Measurements from ENCODE around the gene LINGO3. TPM values are rescaled to one million over a fixed set of nuclear protein-coding genes. Genes with fewer than 3 reads are reported as not detected.

The LINGO3 gene
- total and polyA plus RNA-seq, 2 donors (not counting 1 experiment from before 2014, with no cell fraction given): 1.1 to 3.9 TPM

DNA sequence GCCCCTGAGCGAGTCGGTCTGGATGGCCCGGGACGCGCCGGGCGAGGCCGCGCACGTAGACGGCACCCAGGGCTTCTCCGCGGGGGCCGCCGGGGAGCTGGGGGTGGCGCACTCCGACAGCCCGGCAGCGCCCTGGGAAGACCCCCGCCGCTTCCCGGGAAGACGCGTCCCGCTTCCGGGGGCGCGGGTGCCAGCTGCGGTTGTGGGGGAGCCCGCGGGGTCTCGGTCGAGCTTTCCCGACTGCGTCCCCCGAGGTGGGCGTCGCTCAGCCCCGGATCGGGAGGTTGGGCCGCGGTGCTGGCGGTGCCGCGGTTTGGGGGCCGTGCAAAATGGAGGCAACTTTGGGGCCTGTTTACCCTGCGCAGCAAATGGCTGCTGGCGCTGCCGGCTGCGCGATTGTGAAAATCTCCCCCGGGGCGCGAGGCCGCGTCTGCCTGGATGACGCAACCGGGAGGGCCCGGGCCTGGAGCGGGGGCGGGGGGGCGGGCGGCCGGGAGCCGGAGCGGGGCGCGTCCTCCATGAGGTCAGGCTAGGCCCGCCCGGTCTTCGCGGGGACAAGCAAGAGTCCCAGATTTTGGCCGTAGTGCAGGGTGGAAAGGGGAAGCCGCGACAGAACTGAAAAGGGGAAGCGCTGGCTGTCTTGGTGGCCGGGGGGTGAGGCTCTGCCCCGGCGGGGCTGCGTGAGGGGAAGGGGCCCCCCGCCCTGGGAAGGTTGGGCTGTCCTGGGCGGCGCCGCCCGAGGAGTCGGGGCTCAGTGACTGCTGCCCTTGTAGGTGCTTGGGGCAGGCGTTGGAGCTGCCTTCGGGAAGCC is 37.3 kb downstream of the LINGO3 start:
- peaks cover 63% of the 10 kb centered on the region for H4K20me1 ChIP-seq (ENCODE audit: control insufficient read depth, insufficient read depth, low read length, poor library complexity, severe bottlenecking)
- ATAC-seq (ENCODE audit: low read depth) (peak; percentile 31), DNase-seq (peak; percentile 90)
- H3K4me3 ChIP-seq (ENCODE audit: control extremely low read depth in 1 of 5, extremely low read depth in 1 of 5, insufficient read depth in 1 of 5, low read depth in 2 of 5, low read length in 4 of 5): peak overlapping the region; percentile 73 to 100 (median 99)
- H3K79me2 ChIP-seq (ENCODE audit: control insufficient read depth, insufficient read depth, low read length): peaks cover 76% of the 10 kb centered on the region
- Mint-ChIP-seq H3K27ac (peak overlapping the region; percentile 97), H3K4me1 (peaks cover 57% of the 10 kb centered on the region), H3K27me3 (no peaks in the 10 kb centered on the region), H3K4me3 (peak overlapping the region; percentile 89), H3K9me3 (ENCODE audit: insufficient read depth) (no peaks in the 10 kb centered on the region)
- H2AFZ ChIP-seq (ENCODE audit: insufficient read depth, low read depth, low read length, poor library complexity, severe bottlenecking): no peak overlapping the region
- TF ChIP-seq, protein P1, sequence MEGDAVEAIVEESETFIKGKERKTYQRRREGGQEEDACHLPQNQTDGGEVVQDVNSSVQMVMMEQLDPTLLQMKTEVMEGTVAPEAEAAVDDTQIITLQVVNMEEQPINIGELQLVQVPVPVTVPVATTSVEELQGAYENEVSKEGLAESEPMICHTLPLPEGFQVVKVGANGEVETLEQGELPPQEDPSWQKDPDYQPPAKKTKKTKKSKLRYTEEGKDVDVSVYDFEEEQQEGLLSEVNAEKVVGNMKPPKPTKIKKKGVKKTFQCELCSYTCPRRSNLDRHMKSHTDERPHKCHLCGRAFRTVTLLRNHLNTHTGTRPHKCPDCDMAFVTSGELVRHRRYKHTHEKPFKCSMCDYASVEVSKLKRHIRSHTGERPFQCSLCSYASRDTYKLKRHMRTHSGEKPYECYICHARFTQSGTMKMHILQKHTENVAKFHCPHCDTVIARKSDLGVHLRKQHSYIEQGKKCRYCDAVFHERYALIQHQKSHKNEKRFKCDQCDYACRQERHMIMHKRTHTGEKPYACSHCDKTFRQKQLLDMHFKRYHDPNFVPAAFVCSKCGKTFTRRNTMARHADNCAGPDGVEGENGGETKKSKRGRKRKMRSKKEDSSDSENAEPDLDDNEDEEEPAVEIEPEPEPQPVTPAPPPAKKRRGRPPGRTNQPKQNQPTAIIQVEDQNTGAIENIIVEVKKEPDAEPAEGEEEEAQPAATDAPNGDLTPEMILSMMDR (IDR thresholded peaks at IDR 0.05): no peak
- no peak for TF ChIP-seq EZH2 (IDR thresholded peaks at IDR 0.05; ENCODE audit: borderline replicate concordance, insufficient read depth, low read depth, low read length, poor library complexity, severe bottlenecking)
- H3K4me2 ChIP-seq (replicated peaks; ENCODE audit: low read depth, low read length, poor library complexity, severe bottlenecking): peak overlapping the region; percentile 99
- H3K27ac ChIP-seq (ENCODE audit: low read length in 2 of 2): peak overlapping the region; percentile 79 to 94
- H3K27me3 ChIP-seq (replicated peaks in 1 of 4; ENCODE audit: control extremely low read depth in 1 of 4, control insufficient read depth in 3 of 4, insufficient read depth in 4 of 4, low read length in 3 of 4): no peaks in the 10 kb centered on the region
- WGBS (ENCODE audit: insufficient coverage): under 1% methylated on average over 88 of the region's 88 CpGs
- CTCF ChIA-PET: interaction anchor here (0.6 to 7.5 kb wide), 10 partner anchors 11 to 99 kb away, joined by 3 to 66 read pairs (median 8); partner anchors contain the start of gene JSRP1
- intact Hi-C loops (cut with micrococcal nuclease): loop anchor here (10.0 kb wide), 1 partner anchor 204 kb away; the partner anchor contains the start of gene GADD45B
- peaks cover 0 to 35% of the 10 kb centered on the region in 2 experiments for H3K36me3 ChIP-seq (replicated peaks in 1 of 2; ENCODE audit: control extremely low read depth in 1 of 2, control insufficient read depth in 1 of 2, extremely low read depth in 1 of 2, insufficient read depth in 2 of 2, low read length in 1 of 2)
- H3K4me1 ChIP-seq (ENCODE audit: control insufficient read depth in 2 of 2, insufficient read depth in 2 of 2, low read length in 2 of 2): peaks cover 54 to 63% of the 10 kb centered on the region in 2 donors
- no peaks in the 10 kb centered on the region for H3K9me3 ChIP-seq (ENCODE audit: control extremely low read depth in 1 of 3, control insufficient read depth in 2 of 3, insufficient read depth in 1 of 3, low read length in 2 of 3)
- H3K9ac ChIP-seq (ENCODE audit: low read length): peak overlapping the region; percentile 99
- POLR2A ChIA-PET: interaction anchor here (0.5 to 10.8 kb wide), 15 partner anchors 9 to 354 kb away, joined by 3 to 134 read pairs (median 4); partner anchors contain the start of genes GADD45B, JSRP1, PLEKHJ1 and SF3A2

DNA sequence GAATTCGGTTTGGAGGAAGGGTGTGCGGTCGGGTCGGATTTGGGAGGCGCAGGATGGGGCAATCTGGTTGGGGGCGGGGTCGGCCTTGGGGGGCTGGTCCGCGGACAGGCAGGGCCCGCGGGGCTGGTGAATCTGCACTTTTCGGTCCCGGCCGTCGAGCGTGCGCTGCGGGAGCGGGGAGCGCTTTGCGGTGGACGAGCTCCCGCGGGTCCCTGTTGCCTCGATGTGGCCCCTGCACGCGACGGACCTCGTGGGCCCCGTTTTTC is 37.9 kb downstream of the LINGO3 start:
- Histone ChIP-seq H3K9me3 (ENCODE audit: control extremely low read depth in 1 of 3, control insufficient read depth in 2 of 3, insufficient read depth in 1 of 3, low read length in 2 of 3) (no peaks in the 10 kb centered on the region), H3K27me3 (replicated peaks in 1 of 4; ENCODE audit: control extremely low read depth in 1 of 4, control insufficient read depth in 3 of 4, insufficient read depth in 4 of 4, low read length in 3 of 4) (no peaks in the 10 kb centered on the region), H2AFZ (ENCODE audit: insufficient read depth, low read depth, low read length, poor library complexity, severe bottlenecking) (no peak overlapping the region), H3K4me3 (ENCODE audit: control extremely low read depth in 1 of 5, extremely low read depth in 1 of 5, insufficient read depth in 1 of 5, low read depth in 2 of 5, low read length in 4 of 5) (peak overlapping the region; percentile 59 to 100 (median 99)), H4K20me1 (ENCODE audit: control insufficient read depth, insufficient read depth, low read length, poor library complexity, severe bottlenecking) (peaks cover 57% of the 10 kb centered on the region), H3K4me1 (ENCODE audit: control insufficient read depth in 2 of 2, insufficient read depth in 2 of 2, low read length in 2 of 2) (peaks cover 54 to 64% of the 10 kb centered on the region in 2 donors), H3K79me2 (ENCODE audit: control insufficient read depth, insufficient read depth, low read length) (peaks cover 75% of the 10 kb centered on the region), H3K36me3 (replicated peaks in 1 of 2; ENCODE audit: control extremely low read depth in 1 of 2, control insufficient read depth in 1 of 2, extremely low read depth in 1 of 2, insufficient read depth in 2 of 2, low read length in 1 of 2) (peaks cover 0 to 30% of the 10 kb centered on the region in 2 experiments), H3K27ac (ENCODE audit: low read length in 2 of 2) (peak overlapping the region; percentile 79 to 94), H3K9ac (ENCODE audit: low read length) (peak overlapping the region; percentile 99), H3K4me2 (replicated peaks; ENCODE audit: low read depth, low read length, poor library complexity, severe bottlenecking) (peak overlapping the region; percentile 99)
- ChIA-PET POLR2A (interaction anchor here (0.5 to 10.8 kb wide), 12 partner anchors 8 to 354 kb away, joined by 3 to 134 read pairs (median 4); partner anchors contain the start of genes GADD45B, JSRP1, PLEKHJ1 and SF3A2), CTCF (interaction anchor here (0.6 to 7.5 kb wide), 7 partner anchors 10 to 98 kb away, joined by 3 to 66 read pairs (median 5); partner anchors contain the start of gene JSRP1)
- intact Hi-C loops (cut with micrococcal nuclease): loop anchor here (10.0 kb wide), 1 partner anchor 205 kb away; the partner anchor contains the start of gene GADD45B
- H3K9me3 Mint-ChIP-seq (ENCODE audit: insufficient read depth): no peaks in the 10 kb centered on the region
- H3K4me3 Mint-ChIP-seq: peak overlapping the region; percentile 89
- peak overlapping the region; percentile 97 for H3K27ac Mint-ChIP-seq
- no peak for TF ChIP-seq EZH2 (IDR thresholded peaks at IDR 0.05; ENCODE audit: borderline replicate concordance, insufficient read depth, low read depth, low read length, poor library complexity, severe bottlenecking)
- TF ChIP-seq, protein P1 (IDR thresholded peaks at IDR 0.05): no peak
- H3K27me3 Mint-ChIP-seq: no peaks in the 10 kb centered on the region
- DNase-seq: peak; percentile 62
- no peak for ATAC-seq (ENCODE audit: low read depth)
- WGBS (ENCODE audit: insufficient coverage): 0% methylated on average over 30 of the region's 30 CpGs
- peaks cover 53% of the 10 kb centered on the region for H3K4me1 Mint-ChIP-seq
